Stimulated activated CD8-positive, alpha-beta memory T cell treated with anti-CD3 and anti-CD28 coated beads, Interleukin-7, amount 100 ng/mL, for 1 hour (primary cell): ENCODE measurements around the gene RASIP1.
"Not testable (repeated sequence)": the region's sequence is repeated elsewhere in the genome, so short reads cannot be mapped to it uniquely, and the experiment has no call there.

Source experiments
- DNase-seq, 2 donors: peaks; one replicate each; pipeline ENCODE4 v3.0.0-alpha.2; 2020; ENCODE audit warnings: low read depth in 2 of 2

Gene RASIP1, protein sequence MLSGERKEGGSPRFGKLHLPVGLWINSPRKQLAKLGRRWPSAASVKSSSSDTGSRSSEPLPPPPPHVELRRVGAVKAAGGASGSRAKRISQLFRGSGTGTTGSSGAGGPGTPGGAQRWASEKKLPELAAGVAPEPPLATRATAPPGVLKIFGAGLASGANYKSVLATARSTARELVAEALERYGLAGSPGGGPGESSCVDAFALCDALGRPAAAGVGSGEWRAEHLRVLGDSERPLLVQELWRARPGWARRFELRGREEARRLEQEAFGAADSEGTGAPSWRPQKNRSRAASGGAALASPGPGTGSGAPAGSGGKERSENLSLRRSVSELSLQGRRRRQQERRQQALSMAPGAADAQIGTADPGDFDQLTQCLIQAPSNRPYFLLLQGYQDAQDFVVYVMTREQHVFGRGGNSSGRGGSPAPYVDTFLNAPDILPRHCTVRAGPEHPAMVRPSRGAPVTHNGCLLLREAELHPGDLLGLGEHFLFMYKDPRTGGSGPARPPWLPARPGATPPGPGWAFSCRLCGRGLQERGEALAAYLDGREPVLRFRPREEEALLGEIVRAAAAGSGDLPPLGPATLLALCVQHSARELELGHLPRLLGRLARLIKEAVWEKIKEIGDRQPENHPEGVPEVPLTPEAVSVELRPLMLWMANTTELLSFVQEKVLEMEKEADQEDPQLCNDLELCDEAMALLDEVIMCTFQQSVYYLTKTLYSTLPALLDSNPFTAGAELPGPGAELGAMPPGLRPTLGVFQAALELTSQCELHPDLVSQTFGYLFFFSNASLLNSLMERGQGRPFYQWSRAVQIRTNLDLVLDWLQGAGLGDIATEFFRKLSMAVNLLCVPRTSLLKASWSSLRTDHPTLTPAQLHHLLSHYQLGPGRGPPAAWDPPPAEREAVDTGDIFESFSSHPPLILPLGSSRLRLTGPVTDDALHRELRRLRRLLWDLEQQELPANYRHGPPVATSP

DNA sequence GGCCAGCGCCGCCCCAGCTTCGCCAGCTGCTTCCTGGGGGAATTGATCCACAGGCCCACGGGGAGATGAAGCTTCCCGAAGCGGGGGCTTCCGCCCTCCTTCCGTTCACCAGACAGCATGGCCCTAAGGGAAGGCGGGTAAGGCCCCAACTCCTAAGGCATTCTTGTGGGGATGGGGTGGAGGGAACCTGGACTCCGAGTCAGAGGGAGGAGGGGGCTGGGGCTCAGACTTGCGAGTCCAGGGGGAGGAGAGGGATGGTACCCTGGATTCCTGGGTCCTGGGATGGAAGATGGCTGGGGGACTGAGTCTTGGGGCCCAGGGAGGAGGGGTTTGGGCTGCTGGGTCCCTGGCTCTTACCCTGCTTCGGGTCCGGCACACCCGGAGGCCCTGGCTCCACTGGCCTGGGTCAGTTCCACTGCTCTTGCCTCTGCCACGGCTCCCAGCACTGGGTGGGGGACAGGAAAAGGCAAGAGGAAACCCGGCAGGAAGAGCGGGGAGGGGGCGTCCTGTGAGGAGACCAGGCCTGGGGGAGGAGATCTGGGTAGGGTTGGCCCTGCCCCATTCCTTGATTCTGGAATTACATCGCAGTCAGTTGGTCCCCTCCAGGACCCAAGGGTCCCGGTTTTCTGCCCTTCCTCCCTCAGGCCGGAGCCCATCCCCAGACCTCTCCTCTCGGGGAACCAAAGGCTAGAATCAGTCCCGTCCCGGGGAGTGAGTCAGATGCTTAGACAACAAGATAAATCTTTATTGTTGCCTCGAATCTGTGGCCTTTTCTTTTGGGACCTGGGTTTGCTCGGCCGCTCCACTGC lies at the start of gene RASIP1:
Gene RASIP1 (minus strand): TSS at position 447 of the 809 bp plus-strand sequence. CDS start 328 bp downstream, at position 119.
- DNase-seq, result no peak

DNA sequence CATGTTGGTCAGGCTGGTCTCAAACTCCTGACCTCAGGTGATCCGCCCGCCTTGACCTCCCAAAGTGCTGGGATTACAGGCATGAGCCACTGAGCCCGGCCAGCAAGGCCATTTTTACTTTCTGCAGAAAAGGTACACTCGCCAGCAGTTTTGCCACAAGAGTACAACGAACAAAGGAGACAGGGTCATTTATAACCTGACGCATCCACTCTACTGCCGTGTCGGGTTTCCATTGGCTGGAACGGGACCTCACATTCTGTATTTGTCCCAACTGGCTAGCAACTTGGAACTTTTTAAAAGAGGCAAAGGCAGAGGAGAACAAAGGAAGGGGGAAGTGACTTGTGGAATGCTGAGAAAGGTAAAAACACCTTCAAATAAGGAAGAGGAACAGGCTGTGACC lies 46.9 kb upstream of the RASIP1 start:
- not testable (repeated sequence) for DNase-seq

DNA sequence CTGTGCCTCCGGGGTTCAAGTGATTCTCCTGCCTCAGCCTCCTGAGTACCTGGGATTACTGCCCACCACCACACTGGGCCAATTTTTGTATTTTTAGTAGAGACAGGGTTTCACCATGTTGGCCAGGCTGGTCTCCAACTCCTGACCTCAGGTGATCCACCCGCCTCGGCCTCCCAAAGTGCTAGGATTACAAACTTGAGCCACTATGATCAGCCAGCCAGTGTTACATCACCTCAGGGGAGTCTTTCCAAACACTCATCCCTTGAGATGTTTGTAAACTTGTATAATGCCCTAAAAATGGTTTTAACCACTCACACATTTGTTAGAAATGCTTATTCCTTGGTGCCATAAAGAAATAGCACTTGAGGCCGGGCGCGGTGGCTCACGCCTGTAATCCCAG lies 46.0 kb upstream of the RASIP1 start:
- DNase-seq, result not testable (repeated sequence)

DNA sequence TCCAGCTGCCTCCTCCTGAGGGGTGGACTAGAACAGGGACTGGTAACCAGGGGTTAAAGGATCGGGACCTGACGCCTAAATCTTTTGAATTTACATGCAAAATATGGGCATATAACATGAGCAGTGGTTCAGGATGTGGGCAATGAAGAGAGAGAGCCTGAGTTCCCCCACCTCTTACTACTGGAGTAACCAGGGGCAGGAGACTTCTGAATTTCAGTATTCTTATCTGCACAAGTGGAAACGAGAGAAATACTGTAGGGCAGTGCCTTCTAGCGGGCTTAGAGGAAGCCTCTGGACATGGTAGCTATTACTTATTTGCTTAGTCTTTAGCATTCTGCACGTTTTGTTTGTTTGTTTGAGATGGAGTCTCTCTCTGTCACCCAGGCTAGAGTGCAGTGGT lies 44.1 kb upstream of the RASIP1 start:
- DNase-seq, result no peak

DNA sequence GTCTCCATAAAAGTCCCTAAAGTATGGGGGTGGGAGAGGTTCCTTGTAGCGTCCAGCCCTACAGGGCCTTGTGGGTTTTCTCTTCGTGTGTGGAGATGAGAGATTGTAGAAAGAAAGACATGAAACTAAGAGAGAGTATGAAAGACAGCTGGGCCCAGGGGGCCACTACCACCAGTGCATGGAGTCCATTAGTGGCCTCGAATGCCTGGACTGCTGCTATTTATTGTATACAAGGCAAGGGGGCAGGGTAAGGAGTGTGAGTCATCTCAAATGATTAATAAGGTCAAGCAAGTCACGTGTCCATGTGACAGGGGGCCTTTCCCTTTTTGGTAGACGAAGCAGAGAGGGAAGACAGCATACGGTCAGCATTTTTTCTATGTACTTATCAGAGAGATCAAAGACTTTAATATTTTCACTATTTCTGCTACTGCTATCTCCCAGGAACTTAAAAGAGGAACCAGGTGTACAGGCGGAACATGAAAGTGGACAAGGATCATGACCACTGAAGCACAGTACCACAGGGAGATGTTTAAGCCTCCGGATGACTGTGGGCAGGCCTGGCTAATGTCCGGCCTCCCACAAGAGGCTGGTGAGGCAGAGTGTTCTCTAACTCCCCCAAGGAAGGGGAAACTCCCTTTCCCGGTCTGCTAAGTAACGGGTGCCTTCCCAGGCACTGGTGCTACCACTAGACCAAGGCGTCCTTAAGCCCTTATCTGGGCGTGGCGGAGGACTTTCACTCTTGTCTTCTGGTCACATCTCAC lies 40.4 kb upstream of the RASIP1 start:
- no peak for DNase-seq

DNA sequence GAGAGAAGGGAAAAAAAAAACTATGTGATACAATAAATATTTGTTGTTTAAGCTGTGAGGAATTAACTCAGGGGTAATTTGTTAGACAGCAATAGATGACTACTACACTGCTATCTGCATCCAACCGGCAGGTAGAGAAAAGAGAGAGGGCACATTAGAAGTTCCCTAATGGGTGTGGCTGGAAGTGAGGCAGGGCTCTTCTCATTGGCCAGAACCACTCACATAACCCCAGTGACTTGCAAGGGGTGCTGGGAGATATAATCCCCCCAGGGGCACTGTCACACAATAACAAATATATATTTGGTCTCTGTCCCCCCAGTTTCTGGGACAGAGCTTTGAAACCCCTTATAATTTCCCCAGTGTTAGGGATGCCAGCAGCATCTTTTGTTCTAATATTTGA lies 39.2 kb upstream of the RASIP1 start:
- no peak for DNase-seq

DNA sequence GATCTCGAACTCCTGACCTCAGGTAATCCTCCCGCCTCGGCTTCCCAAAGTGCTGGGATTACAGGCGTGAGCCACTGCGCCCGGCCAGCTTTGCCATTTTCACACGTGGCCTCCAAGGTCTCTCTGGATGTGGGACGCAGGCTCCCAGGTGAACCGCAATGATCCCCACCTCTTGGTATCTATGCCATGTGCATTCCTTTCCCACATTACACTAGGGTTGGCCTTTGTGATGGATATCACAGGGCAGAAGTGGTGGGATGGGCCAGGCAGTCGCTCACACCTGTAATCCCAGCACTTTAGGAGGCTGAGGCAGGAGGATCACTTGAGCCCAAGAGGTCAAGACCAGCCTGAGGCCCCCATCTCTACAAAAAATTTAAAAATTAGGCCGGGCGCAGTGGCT lies 37.3 kb upstream of the RASIP1 start:
- no peak for DNase-seq

DNA sequence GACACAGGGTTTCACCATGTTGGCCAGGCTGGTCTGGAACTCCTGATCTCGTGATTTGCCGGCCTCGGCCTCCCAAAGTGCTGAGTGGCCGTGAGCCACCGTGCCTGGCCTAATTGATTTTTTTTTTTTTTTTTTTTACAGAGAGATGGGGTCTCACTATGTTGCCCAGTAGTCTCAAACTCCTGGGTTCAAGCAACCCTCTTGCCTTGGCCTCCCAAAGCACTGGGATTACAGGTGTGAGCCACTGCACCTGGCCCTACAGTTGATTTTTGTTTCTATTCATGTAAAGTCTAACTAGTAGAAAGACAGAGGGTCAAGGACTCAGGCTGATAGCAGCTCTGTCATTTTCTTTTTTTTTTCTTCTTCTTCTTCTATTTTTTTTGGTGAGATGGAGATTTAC lies 36.7 kb upstream of the RASIP1 start:
- DNase-seq, result no peak

DNA sequence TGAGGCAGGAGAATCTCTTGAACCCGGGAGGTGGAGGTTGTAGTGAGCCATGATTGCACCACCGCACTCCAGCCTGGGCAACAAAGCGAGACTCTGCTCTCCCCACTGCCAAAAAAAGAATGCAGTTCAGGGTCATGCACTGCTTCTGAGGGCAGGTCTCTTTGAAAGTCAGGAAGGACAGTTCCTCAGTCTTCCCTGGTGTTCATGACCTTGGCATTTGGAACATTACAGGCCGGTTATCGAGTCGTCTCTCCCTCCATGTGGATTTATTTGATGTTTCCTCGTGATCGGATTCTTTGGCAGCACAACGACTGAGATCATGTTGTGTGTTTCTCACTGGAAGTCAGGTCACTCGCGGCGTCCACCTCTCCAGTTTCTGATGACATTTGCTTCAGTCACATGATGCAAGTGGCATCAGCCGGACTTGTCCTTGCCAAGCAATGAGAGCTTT lies 32.1 kb upstream of the RASIP1 start:
- no peak for DNase-seq

DNA sequence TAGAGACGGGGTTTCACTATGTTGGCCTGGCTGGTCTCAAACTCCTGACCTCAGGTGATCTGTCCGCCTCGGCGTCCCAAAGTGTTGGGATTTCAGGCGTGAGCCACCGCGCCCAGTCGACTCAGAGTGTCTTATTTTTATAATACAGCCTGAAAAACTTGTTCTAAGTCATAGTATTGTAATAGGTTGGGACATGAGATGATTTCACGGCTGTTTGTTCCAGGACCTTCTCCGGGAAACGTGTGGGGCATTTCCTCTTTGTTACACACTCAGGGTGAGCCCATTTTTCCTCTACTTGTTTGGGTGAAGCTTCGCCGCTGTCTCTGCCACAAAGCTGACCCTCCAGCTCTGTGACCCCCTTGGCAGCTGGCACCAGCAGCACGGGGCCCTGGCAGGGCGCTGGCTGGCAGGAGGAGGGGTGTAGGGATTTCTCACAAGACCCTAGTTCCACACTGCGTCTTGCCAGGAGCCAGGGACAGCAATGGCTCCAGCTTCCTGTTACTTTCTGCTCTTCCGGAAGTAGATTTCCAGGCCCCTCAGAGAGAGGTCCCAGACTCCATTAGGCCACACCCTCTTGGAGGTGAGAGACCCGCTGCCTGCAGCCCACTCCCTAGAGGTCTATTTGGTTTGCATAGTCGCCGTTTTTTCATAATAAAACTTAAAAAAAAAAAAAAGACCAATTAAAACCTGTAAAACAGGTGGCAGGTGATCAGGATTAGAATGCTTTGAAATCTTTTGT lies 30.5 kb upstream of the RASIP1 start:
- DNase-seq, result no peak

DNA sequence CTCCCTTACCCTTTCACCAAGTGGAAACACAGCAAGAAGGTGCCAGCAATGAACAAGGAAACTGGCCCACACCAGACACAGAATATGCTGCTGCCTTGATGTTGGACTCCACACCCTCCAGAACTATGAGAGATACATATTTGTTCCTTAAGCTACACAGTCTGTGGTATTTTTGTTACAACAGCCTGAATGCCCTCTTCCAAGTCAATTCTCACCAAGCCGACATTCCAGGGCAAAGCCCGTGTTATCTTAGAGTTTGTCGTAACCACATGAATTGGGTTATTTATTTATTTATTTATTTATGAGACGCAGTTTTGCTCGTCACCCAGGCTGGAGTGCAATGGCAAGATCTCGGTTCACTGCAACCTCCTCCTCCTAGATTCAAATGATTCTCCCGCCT lies 29.9 kb upstream of the RASIP1 start:
- DNase-seq, result no peak

DNA sequence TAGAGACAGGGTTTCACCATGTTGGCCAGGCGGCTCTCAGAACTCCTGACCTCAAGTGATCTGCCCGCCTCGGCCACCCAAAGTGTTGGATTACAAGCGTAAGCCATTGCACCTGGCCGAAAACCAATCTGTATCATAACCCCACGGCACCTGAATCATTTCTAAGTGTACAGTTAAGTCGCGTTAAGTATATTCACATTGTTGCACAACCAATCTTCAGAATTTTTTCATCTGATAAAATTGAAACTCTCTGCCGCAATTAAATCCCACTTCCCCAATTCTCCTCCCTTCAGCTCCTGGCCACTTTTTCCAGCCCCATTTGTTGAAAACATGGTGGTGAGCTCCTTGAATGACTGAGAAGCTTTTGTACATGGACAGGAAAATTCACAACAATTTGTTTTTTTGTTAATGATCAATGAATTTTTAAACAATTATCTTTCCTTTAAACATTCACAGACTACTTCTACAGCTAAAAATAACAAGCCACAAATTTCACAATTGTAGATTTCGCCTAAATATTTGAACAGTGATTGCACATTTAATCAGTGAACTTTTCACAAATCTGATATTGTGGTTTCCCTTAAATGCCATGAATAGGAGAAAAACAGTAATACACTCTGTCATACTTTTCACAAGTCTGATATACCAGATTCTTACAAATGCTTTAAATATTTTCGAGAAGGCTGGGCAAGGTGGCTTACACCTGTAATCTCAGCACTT lies 28.7 kb upstream of the RASIP1 start:
- DNase-seq, result no peak

DNA sequence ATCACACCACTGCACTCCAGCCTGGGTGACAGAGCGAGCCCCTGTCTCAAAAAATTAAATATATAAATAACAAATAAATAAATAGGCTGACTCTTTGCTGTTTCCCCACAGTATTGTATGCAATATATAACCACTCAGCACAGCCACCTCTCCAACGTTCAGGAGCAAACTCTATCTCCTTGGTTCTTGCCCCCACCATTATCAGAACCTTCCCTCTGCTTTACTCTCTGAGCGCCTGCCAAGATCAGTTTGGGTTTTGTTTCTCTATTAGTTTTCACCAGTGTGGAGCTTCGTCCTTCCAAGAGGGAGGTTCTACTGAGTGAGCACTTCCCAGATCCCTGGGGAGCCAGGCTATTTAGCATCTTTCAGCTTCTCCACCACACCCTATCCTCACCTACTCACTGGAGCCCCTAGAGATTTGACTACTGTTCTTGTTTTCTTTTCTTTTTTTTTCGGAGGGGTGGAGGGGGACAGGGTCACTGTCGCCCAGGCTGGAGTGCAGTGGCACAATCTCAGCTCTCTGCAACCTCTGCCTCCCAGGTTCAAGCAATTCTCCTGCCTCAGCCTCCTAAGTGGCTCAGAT lies 27.9 kb upstream of the RASIP1 start:
- DNase-seq, result not testable (repeated sequence)

DNA sequence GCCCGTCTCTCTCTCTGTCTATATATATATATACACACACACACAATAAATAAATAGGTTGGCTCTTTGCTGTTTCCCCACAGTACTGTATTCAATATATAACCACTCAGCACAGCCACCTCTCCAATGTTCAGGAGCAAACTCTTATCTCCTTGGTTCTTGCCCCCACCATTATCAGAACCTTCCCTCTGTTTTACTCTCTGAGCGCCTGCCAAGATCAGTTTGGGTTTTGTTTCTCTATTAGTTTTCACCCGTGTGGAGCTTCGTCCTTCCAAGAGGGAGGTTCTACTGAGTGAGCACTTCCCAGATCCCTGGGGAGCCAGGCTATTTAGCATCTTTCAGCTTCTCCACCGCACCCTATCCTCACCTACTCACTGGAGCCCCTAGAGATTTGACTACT lies 25.4 kb upstream of the RASIP1 start:
- DNase-seq, result not testable (repeated sequence)

DNA sequence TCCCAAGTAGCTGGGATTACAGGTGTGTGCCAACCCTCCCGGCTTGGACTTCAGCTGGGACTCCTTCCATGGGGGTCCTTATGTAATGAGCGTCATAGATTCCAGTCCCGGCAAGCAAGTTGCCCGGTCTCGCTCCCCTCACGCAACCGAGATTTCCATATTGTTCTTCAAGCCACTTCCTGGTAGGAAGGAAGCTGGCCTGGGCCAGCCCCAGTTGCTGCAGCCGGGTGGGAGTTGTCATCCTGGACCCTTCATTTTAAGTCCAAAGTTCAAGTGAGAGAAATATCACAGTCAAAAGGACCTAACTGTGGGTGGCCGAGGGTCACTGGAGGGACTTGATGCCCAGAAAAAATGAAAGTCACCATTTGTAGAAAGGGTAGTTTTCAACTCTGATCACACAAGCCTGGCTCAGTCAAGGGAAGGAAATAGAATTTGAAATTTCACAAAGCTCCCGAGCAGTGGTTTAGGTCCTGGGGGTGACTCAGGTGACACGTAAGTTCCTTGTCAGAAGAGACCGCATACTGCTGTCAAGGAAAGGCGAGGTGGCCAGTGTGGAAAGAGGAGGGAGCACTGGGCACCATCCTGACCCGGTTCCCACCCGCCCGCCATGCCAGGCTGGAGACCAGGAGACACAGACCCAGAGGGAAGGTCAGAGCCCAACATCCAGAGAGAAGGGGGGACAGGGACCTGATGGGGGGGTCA lies 20.2 kb upstream of the RASIP1 start:
- no peak for DNase-seq

DNA sequence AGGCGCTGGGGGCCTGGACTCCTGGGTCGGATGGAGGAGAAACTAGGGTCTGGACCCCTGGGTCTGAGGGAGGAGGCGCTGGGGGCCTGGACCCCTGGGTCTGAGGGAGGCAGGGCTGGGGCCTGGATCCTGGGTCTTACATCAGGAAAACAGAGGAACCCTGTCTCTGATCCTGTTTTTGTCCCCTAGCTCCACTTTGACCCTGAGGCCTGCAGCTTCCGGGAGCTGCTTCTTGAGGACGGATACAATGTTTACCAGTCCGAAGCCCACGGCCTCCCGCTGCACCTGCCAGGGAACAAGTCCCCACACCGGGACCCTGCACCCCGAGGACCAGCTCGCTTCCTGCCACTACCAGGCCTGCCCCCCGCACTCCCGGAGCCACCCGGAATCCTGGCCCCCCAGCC lies 17.3 kb upstream of the RASIP1 start:
- DNase-seq, result no peak

DNA sequence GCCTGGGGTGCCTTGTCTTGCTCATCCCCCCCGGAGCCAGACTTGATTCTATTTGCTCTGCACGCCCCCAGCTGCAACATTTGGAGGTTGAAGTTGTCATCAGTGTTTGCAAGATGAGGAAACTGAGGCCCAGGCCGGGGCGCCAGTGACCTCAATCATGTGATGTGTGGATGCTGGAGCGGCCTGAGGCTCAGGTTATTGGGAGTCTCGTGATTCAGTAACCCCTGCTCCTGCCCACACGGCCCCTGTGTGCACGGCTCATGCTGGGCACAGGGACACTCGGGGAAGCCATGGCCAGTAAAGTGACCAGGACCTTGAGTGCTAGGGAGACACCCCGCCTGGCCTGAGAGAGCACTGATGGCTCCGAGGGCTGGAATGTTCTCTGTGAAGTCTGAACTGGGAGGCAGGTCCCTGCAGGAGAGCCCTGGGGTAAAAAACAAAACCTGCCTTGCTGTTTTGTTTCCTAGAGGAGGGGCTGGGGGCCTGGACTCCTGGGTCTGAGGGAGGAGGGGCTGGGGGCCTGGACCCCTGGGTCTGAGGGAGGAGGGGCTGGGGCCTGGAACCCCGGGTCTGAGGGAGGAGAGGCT lies 16.8 kb upstream of the RASIP1 start:
- no peak for DNase-seq

DNA sequence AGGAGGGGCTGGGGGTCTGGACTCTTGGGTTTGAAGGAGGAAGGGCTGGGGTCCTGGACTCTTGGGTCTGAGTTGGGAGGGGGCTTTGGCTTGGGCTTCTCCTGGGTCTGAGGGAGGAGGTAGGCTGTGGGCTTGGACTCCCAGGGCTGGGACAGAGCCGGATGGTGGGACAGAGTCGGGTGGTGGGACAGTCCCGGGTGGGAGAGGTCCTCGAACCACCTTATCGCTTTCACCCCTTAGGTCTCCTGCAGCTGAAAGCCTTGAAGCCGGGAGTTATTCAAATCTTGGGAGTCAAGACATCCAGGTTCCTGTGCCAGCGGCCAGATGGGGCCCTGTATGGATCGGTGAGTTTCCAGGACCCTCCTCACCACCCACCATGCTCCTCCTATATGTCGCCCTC lies 16.3 kb upstream of the RASIP1 start:
- no peak for DNase-seq
